OCI-LY7 (cell line): ENCODE results near the gene NUP93.

Source experiments
- CTCF ChIP-seq: fragments of 200-600 bp; sonication (generic); conservative IDR thresholded peaks from 2 replicates; pipeline ENCODE4 v1.5.1; 2014; ENCODE audit warnings: mild to moderate bottlenecking, antibody characterized with exemption, low read length, moderate library complexity, mixed read lengths
- EZH2phosphoT487 ChIP-seq: fragments of 200-600 bp; sonication (generic); IDR thresholded peaks from 2 replicates; pipeline ENCODE4 v1.6.1; 2018; ENCODE audit warnings: low read depth, borderline replicate concordance, mild to moderate bottlenecking, mixed run types, antibody characterized with exemption, low read length, moderate library complexity, mixed read lengths

- TF ChIP-seq EZH2phosphoT487 (no peak), CTCF (no peak)
Measured at GRCh38 chr16:56736476-56736875, 6.5 kb downstream of the NUP93 start.
